GM12864 (cell line): ENCODE data around the gene PLPP6.
A peak's percentile ranks its signal among the peaks of the same experiment; 100 is the strongest.

Source experiments
- DNase-seq: peaks from one replicate; pipeline ENCODE4 v3.0.0-alpha.2; 2011; ENCODE audit warnings: low read depth
- H3K4me3 ChIP-seq: 2 replicates; pipeline ENCODE4 v1.5.1; 2011; ENCODE audit warnings: mild to moderate bottlenecking, low read depth, low read length, control low read depth
- TF ChIP-seq, protein P1 (sequence below): IDR thresholded peaks from 2 replicates; pipeline ENCODE4 v1.5.1; 2011; ENCODE audit warnings: low read depth, mild to moderate bottlenecking, moderate library complexity, low read length, control low read depth, inconsistent platforms; ENCODE audit errors: missing control alignments

PLPP6 gene

DNA sequence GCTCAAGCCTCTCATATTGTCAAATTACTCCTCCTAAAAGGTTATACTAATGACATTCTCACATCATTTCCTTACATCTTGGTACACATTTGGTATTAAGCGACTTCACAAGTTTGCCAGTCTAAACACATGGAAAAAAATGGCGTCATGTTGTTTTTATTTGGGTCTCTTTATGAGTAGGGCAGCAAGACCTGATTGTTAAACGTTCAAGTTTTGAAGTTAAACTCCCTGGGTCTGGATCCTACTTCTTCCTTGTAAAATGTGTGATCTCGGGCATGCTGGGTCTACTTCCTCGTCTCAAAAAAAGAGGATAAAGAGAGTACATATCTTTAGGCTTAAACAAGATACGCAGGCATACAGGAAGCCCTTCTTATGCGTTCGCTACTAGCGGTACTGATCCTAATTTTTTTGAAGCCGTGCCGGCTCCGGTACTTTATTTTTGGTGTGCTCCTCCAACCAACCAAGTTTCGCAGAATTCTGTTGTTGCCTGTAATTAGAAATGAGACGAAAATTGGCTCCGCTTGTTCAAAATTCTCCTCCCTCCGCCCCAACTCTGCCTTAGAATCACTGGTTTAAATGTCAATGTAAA lies 16.7 kb downstream of the PLPP6 start:
- DNase-seq = no peak

DNA sequence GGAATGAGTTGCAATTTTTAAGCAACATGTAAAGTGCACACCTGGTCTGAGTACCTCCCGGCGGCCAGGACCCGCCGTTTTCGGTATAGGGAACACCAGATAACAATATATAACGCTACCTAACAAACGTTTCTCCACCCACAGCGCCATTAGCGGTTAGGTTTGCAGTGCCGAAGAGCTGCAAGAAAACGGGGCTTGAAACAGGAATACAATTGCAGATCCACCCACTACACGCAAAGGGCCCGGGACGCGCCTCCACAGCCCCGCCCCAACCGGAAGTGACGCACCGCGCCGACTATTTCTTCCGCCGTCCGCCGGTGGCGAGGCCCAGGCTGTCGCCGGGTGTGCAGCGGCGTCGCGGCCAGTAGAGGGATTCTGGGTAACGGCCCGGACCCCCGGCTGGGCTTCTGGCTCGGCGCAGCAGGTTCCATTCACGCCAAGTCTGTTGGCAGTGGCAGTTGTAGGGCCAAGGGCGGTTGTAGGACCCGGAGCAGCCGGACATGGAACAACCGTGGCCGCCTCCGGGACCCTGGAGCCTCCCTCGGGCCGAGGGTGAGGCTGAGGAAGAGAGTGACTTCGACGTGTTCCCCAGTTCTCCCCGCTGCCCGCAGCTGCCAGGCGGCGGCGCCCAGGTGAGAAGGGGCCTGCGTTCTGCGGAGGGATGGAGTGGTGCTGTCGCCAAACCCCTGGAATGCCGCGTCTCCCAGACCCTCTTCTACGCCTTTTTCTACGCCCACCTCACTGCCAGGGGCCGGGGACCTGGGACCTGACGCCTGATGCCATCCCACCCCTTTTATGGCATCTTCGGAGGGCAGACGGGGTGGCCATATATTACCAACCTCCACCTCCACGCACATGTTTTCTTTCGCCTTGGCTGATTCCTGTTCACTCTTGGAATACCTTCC lies 17.4 kb downstream of the PLPP6 start, which contains the start of gene CDC37L1:
CDC37L1 (plus strand) TSS at position 302 of the 905 bp plus-strand sequence; CDS start at position 501, 199 bp downstream.
- TF ChIP-seq, protein P1, sequence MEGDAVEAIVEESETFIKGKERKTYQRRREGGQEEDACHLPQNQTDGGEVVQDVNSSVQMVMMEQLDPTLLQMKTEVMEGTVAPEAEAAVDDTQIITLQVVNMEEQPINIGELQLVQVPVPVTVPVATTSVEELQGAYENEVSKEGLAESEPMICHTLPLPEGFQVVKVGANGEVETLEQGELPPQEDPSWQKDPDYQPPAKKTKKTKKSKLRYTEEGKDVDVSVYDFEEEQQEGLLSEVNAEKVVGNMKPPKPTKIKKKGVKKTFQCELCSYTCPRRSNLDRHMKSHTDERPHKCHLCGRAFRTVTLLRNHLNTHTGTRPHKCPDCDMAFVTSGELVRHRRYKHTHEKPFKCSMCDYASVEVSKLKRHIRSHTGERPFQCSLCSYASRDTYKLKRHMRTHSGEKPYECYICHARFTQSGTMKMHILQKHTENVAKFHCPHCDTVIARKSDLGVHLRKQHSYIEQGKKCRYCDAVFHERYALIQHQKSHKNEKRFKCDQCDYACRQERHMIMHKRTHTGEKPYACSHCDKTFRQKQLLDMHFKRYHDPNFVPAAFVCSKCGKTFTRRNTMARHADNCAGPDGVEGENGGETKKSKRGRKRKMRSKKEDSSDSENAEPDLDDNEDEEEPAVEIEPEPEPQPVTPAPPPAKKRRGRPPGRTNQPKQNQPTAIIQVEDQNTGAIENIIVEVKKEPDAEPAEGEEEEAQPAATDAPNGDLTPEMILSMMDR = peak; percentile 63
- DNase-seq = peak; percentile 87
- H3K4me3 ChIP-seq = peak within 1 kb of the TSS; percentile 91

More for the DNA sequence above, 16.7 kb downstream of the PLPP6 start:
- TF ChIP-seq, protein P1 = no peak
- H3K4me3 ChIP-seq = peak overlapping the region; percentile 91

DNA sequence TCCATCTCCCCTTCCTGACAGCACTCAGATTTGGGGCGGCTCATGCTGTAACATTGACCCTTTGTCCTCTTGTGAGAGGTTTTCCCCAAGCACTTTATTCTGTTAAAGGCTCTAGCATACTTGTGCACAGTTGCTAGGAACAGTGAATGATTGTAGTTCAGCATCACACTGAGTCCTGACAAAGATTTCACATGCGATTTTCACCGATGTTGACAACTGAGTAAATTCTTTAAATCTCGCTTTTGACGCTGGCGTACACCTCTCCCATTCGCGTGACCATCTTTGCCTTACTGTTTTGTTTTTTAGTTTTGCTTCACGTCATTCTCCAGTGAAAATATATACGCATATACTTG lies 18.1 kb downstream of the PLPP6 start:
- TF ChIP-seq, protein P1 = no peak
- peak overlapping the region; percentile 91 for H3K4me3 ChIP-seq
- no peak for DNase-seq

DNA sequence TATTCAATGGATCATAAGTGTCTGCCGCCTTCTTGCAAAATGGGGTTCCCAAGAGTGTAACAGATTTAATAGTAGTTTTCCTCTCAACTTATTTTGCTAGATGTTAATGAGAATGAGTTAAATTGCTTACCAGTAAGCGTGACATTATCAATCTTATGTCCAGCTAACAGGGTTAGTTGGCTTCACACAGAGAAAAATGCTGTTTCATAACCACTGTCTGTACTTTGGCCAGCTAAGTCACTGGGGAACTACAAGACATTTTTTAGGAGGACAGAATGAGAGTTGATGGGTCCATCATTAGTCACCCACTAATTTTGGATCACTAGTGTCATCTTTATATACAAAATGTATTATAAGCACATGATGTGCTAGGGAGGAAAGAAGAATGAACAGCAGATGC lies 18.7 kb downstream of the PLPP6 start:
- TF ChIP-seq, protein P1 = no peak
- H3K4me3 ChIP-seq = peak overlapping the region; percentile 91; the same call in 1 of the 2 replicates
- no peak for DNase-seq

DNA sequence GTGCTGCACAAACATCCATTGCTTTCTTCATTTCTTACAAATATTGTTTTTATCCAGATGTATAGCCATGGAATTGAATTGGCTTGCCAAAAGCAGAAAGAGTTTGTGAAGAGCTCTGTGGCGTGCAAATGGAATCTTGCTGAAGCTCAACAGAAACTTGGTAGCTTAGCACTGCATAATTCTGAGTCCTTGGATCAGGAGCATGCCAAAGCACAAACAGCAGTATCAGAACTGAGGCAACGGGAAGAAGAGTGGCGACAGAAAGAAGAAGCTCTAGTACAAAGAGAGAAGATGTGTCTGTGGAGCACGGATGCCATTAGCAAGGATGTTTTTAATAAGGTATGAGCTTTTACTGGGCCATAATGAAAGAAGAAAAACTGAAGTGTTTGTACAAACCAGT lies 22.7 kb downstream of the PLPP6 start:
- TF ChIP-seq, protein P1 = no peak
- no peak overlapping the region for H3K4me3 ChIP-seq
- no peak for DNase-seq

DNA sequence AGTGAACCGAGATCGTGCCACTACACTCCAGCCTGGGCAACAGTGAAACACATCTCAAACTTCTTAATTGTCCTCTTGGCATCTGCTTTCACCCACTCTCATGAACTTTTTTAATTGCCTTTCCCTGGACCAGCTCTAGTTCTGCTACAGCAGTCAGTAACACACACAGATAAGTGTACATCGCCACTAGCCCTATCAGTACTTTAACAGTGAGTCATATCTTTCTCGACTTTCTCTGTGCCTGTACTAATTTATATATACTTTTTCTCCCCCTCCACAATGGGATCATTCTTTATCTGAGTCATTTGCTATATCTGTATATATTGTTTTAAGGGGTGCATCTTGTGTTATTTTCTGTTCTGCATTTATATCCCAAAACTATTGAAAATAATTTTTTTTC lies 24.0 kb downstream of the PLPP6 start:
- DNase-seq = no peak
- no peak overlapping the region for H3K4me3 ChIP-seq
- TF ChIP-seq, protein P1 = no peak

DNA sequence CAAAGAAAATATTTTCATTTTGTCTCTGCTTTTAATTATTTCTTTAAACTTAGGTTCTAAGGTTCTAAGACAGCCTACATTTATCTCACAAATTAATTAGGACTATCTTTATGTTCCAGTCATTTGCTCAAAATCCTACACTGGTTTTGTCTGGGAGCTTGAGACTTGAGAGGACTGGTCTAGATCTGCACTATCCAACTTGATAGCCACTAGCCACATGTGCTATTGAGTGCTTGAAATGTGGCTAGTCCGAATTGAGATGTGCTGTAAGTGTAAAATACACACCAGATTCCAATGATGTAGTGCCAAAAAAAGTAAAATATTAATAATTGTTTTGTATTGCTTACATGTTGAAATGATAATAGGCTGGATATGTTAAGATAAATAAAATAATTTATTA lies 24.5 kb downstream of the PLPP6 start:
- TF ChIP-seq, protein P1 = no peak
- no peak overlapping the region for H3K4me3 ChIP-seq
- no peak for DNase-seq
